ENCODE measurements around the gene SGK2.

Gene SGK2

GRCh38 chr20:43568706-43569105, 9.9 kb downstream of the SGK2 start:
- TF ChIP-seq CTCF (IDR thresholded peaks at IDR 0.05; ENCODE audit: control insufficient read depth, extremely low read depth, insufficient read depth), result no peak
- no peak for DNase-seq (ENCODE audit: low read depth)
- H3K4me3 ChIP-seq (ENCODE audit: low read depth, low read length), result no peak overlapping the region

GRCh38 chr20:43569282-43569681, 10.5 kb downstream of the SGK2 start:
- no peak for TF ChIP-seq CTCF (IDR thresholded peaks at IDR 0.05; ENCODE audit: control insufficient read depth, extremely low read depth, insufficient read depth)
- H3K4me3 ChIP-seq (ENCODE audit: low read depth, low read length), result no peak overlapping the region

GRCh38 chr20:43570496-43570895, 11.7 kb downstream of the SGK2 start:
- no peak for DNase-seq (ENCODE audit: low read depth)
- H3K4me3 ChIP-seq (ENCODE audit: low read depth, low read length), result no peak overlapping the region
- no peak for TF ChIP-seq CTCF (IDR thresholded peaks at IDR 0.05; ENCODE audit: control insufficient read depth, extremely low read depth, insufficient read depth)

More at GRCh38 chr20:43569282-43569681, 10.5 kb downstream of the SGK2 start:
- no peak for DNase-seq (ENCODE audit: low read depth)

- no peak for TF ChIP-seq CTCF (IDR thresholded peaks at IDR 0.05; ENCODE audit: control insufficient read depth, extremely low read depth, insufficient read depth)
These were observed 12.5 kb downstream of the SGK2 start for GRCh38 chr20:43571310-43571709.

GRCh38 chr20:43571771-43572170, 12.9 kb downstream of the SGK2 start:
- no peak overlapping the region for H3K4me3 ChIP-seq (ENCODE audit: low read depth, low read length)
- no peak for TF ChIP-seq CTCF (IDR thresholded peaks at IDR 0.05; ENCODE audit: control insufficient read depth, extremely low read depth, insufficient read depth)
- DNase-seq (ENCODE audit: low read depth), result no peak

More at GRCh38 chr20:43571310-43571709, 12.5 kb downstream of the SGK2 start:
- H3K4me3 ChIP-seq (ENCODE audit: low read depth, low read length), result no peak overlapping the region
- no peak for DNase-seq (ENCODE audit: low read depth)

- TF ChIP-seq CTCF (IDR thresholded peaks at IDR 0.05; ENCODE audit: control insufficient read depth, extremely low read depth, insufficient read depth), result no peak
- no peak for DNase-seq (ENCODE audit: low read depth)
- H3K4me3 ChIP-seq (ENCODE audit: low read depth, low read length), result no peak overlapping the region
These were observed 14.1 kb downstream of the SGK2 start for GRCh38 chr20:43572891-43573290.

- no peak overlapping the region for H3K4me3 ChIP-seq (ENCODE audit: low read depth, low read length)
- no peak for DNase-seq (ENCODE audit: low read depth)
- TF ChIP-seq CTCF (IDR thresholded peaks at IDR 0.05; ENCODE audit: control insufficient read depth, extremely low read depth, insufficient read depth), result no peak
These were observed 17.3 kb downstream of the SGK2 start for GRCh38 chr20:43576108-43576507.

Data from LNCaP clone FGC (cell line).